CD4-positive, alpha-beta T cell (primary cell): ENCODE data around the gene GALNTL6. TPM values are rescaled to one million over a fixed set of nuclear protein-coding genes. Genes with fewer than 3 reads are reported as not detected.

Experiments
- ATAC-seq: fragments of 200-7000 bp; cut with Tn5 transposase; one replicate; pipeline ENCODE4 v1.10.0; 2022; ENCODE audit warnings: mild to moderate bottlenecking; ENCODE audit not compliant: poor library complexity
- CTCF ChIA-PET: fragments of 350-600 bp; sonication (Branson Sonifier 250); formaldehyde crosslinking; loops from one replicate; lab custom pipeline; 2021; ENCODE audit warnings: antibody characterized with exemption, inconsistent platforms; lab: Charles Lee
- POLR2A ChIA-PET: fragments of 350-600 bp; sonication (Branson Sonifier 250); formaldehyde crosslinking; loops from one replicate; lab custom pipeline; 2021; ENCODE audit warnings: antibody characterized with exemption, inconsistent platforms; lab: Charles Lee
- DNase-seq, 14 experiments: peaks; one replicate each; pipeline ENCODE4 v3.0.0-alpha.2; 2013 to 2020; ENCODE audit warnings: mixed read lengths in 2 of 14
- H3K27ac ChIP-seq, 2 donors: one replicate each; pipeline versions ENCODE4 v1.5.1 to v1.7.0; 2013; ENCODE audit warnings: low read length in 2 of 2, low read depth in 1 of 2, mild to moderate bottlenecking in 1 of 2
- H3K27me3 ChIP-seq, 2 experiments: 1 replicate in 1 of 2; 2 replicates in 1 of 2; pipeline versions ENCODE4 v1.6.1 to v1.7.0; 2013; ENCODE audit warnings: low read length in 2 of 2, control low read depth in 1 of 2, mild to moderate bottlenecking in 1 of 2, moderate library complexity in 1 of 2; ENCODE audit not compliant: insufficient read depth in 2 of 2, control insufficient read depth in 1 of 2
- H3K36me3 ChIP-seq: one replicate; pipeline ENCODE4 v1.6.1; 2013; ENCODE audit warnings: low read length, control low read depth; ENCODE audit not compliant: insufficient read depth
- H3K4me1 ChIP-seq: one replicate; pipeline ENCODE4 v1.6.1; 2013; ENCODE audit warnings: low read length, control low read depth; ENCODE audit not compliant: insufficient read depth
- H3K4me3 ChIP-seq: one replicate; pipeline ENCODE4 v1.5.1; 2013; ENCODE audit warnings: mild to moderate bottlenecking, low read length, moderate library complexity
- H3K9me3 ChIP-seq, 2 experiments: 1 replicate in 1 of 2; 2 replicates in 1 of 2; pipeline versions ENCODE4 v1.6.1 to v1.7.0; 2013; ENCODE audit warnings: low read length in 2 of 2, mild to moderate bottlenecking in 2 of 2, control low read depth in 1 of 2, moderate library complexity in 1 of 2; ENCODE audit not compliant: control insufficient read depth in 1 of 2, insufficient read depth in 1 of 2
- H3K27ac Mint-ChIP-seq: one replicate; pipeline ENCODE4 v1.8.0; 2020; ENCODE audit warnings: mixed read lengths
- H3K27me3 Mint-ChIP-seq: one replicate; pipeline ENCODE4 v1.8.0; 2021; ENCODE audit warnings: mixed read lengths
- H3K36me3 Mint-ChIP-seq: one replicate; pipeline ENCODE4 v1.8.0; 2021; ENCODE audit warnings: low read depth, mixed read lengths
- H3K4me1 Mint-ChIP-seq: one replicate; pipeline ENCODE4 v1.8.0; 2021; ENCODE audit warnings: low read depth, mixed read lengths
- H3K4me3 Mint-ChIP-seq: one replicate; pipeline ENCODE4 v1.8.0; 2020; ENCODE audit warnings: mild to moderate bottlenecking, mixed read lengths
- H3K9me3 Mint-ChIP-seq: one replicate; pipeline ENCODE4 v1.8.0; 2020; ENCODE audit warnings: mixed read lengths
- intact Hi-C, 2 experiments: fragments of 100-400 bp; cut with DNase I in 1 of 2; cut with micrococcal nuclease in 1 of 2; formaldehyde crosslinking; loops; one replicate each; pipeline versions ENCODE4 v1.15.1 to v1.9.0; 2023 to 2025; cut with DNase I, micrococcal nuclease
- total RNA-seq, 174 experiments: library from RNA in 2 of 174; stranded (reverse) in 2 of 174; gene quantifications; one replicate each; pipeline ENCODE4 v1.2.3 and lab custom pipeline; 2021 to 2026
- TF ChIP-seq, protein P1 (sequence below): fragments of 200-600 bp; IDR thresholded peaks from one replicate; pipeline ENCODE4 v1.8.0; 2022; ENCODE audit warnings: antibody characterized with exemption, mild to moderate bottlenecking

The GALNTL6 gene
- total RNA-seq, 2 experiments from 2014 or later = not detected

GRCh38 chr4:172982151-172982590 lies 1169.0 kb downstream of the GALNTL6 start:
- H3K9me3 Mint-ChIP-seq = no peaks in the 10 kb centered on the region
- H3K4me3 Mint-ChIP-seq = no peak overlapping the region
- TF ChIP-seq, protein P1, sequence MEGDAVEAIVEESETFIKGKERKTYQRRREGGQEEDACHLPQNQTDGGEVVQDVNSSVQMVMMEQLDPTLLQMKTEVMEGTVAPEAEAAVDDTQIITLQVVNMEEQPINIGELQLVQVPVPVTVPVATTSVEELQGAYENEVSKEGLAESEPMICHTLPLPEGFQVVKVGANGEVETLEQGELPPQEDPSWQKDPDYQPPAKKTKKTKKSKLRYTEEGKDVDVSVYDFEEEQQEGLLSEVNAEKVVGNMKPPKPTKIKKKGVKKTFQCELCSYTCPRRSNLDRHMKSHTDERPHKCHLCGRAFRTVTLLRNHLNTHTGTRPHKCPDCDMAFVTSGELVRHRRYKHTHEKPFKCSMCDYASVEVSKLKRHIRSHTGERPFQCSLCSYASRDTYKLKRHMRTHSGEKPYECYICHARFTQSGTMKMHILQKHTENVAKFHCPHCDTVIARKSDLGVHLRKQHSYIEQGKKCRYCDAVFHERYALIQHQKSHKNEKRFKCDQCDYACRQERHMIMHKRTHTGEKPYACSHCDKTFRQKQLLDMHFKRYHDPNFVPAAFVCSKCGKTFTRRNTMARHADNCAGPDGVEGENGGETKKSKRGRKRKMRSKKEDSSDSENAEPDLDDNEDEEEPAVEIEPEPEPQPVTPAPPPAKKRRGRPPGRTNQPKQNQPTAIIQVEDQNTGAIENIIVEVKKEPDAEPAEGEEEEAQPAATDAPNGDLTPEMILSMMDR = no peak
- Histone ChIP-seq H3K36me3 (no peaks in the 10 kb centered on the region), H3K4me1 (no peaks in the 10 kb centered on the region), H3K27me3 (no peaks in the 10 kb centered on the region), H3K4me3 (no peak overlapping the region), H3K9me3 (no peaks in the 10 kb centered on the region), H3K27ac (no peak overlapping the region)
- DNase-seq (no peak), ATAC-seq (no peak)
- H3K4me1 Mint-ChIP-seq = no peaks in the 10 kb centered on the region
- H3K36me3 Mint-ChIP-seq = no peaks in the 10 kb centered on the region
- intact Hi-C loops = no loop called here
- H3K27ac Mint-ChIP-seq = no peak overlapping the region
- peaks cover 17% of the 10 kb centered on the region for H3K27me3 Mint-ChIP-seq
- POLR2A ChIA-PET = interaction anchor here (0.6 kb wide), 1 partner anchor 15 kb away, joined by 4 read pairs; no protein-coding TSS in a partner anchor
- CTCF ChIA-PET = interaction anchor here (0.7 kb wide), 1 partner anchor 242 kb away, joined by 3 read pairs; no protein-coding TSS in a partner anchor

GRCh38 chr4:172983014-172983413 lies 1169.8 kb downstream of the GALNTL6 start:
- ChIA-PET POLR2A (no interaction called here), CTCF (no interaction called here)
- Histone ChIP-seq H3K27ac (no peak overlapping the region), H3K36me3 (no peaks in the 10 kb centered on the region), H3K4me1 (no peaks in the 10 kb centered on the region), H3K9me3 (no peaks in the 10 kb centered on the region), H3K4me3 (no peak overlapping the region), H3K27me3 (no peaks in the 10 kb centered on the region)
- no peaks in the 10 kb centered on the region for H3K36me3 Mint-ChIP-seq
- ATAC-seq (no peak), DNase-seq (no peak)
- no peak overlapping the region for H3K4me3 Mint-ChIP-seq
- H3K27ac Mint-ChIP-seq = no peak overlapping the region
- intact Hi-C loops = no loop called here
- H3K4me1 Mint-ChIP-seq = no peaks in the 10 kb centered on the region
- TF ChIP-seq, protein P1 = no peak
- peaks cover 17% of the 10 kb centered on the region for H3K27me3 Mint-ChIP-seq
- peaks cover under 1% of the 10 kb centered on the region for H3K9me3 Mint-ChIP-seq

DNA sequence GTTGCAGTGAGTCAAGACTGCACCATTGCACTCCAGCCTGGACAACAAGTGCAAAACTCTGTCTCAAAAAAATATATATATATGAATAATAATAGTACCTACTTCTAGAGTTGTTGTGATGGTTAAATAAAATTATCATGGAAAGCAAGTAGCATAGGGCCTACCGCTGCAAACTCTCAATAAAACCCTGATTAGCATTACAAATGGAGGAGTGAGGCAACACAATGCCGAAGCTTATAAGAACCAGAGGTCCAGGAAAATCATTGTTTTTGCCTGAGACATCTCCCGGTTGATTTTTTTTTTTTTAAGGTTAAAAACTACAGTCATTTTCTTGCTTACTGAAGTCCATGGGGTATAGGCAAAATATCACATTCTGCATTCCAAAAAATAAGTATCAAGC lies 1170.4 kb downstream of the GALNTL6 start:
- Histone ChIP-seq H3K36me3 (no peaks in the 10 kb centered on the region), H3K4me1 (no peaks in the 10 kb centered on the region), H3K27ac (no peak overlapping the region), H3K4me3 (no peak overlapping the region), H3K27me3 (no peaks in the 10 kb centered on the region), H3K9me3 (peaks cover 0 to 3% of the 10 kb centered on the region in 2 experiments)
- peaks cover 3% of the 10 kb centered on the region for H3K9me3 Mint-ChIP-seq
- H3K4me3 Mint-ChIP-seq = no peak overlapping the region
- H3K4me1 Mint-ChIP-seq = no peaks in the 10 kb centered on the region
- TF ChIP-seq, protein P1 = no peak
- peaks cover 11% of the 10 kb centered on the region for H3K27me3 Mint-ChIP-seq
- ChIA-PET POLR2A (no interaction called here), CTCF (no interaction called here)
- no peak overlapping the region for H3K27ac Mint-ChIP-seq
- DNase-seq (no peak), ATAC-seq (no peak)
- no peaks in the 10 kb centered on the region for H3K36me3 Mint-ChIP-seq
- intact Hi-C loops = no loop called here
